ENCODE measurements around the gene HOXD10. TPM values are rescaled to one million over a fixed set of nuclear protein-coding genes. Genes with fewer than 3 reads are reported as not detected.
A peak's percentile ranks its signal among the peaks of the same experiment; 100 is the strongest.

HOXD10 gene
- total RNA-seq, 3 donors from 2014 or later, result 1.6 to 5.2 TPM; not detected in 1

- intact Hi-C loops (cut with DNase I; ENCODE audit: low total_unique reads), result no loop called here
- Histone ChIP-seq H3K27me3 (peaks cover 45 to 100% of the 10 kb centered on the region in 2 donors), H3K27ac (no peak overlapping the region), H3K4me1 (peaks cover 4 to 6% of the 10 kb centered on the region in 2 donors), H3K36me3 (no peaks in the 10 kb centered on the region), H3K4me3 (no peak overlapping the region), H3K9me3 (no peaks in the 10 kb centered on the region)
- TF ChIP-seq POLR2AphosphoS5 (IDR thresholded peaks at IDR 0.05) (no peak), POLR2A (IDR thresholded peaks at IDR 0.05) (no peak)
- TF ChIP-seq, protein P1, sequence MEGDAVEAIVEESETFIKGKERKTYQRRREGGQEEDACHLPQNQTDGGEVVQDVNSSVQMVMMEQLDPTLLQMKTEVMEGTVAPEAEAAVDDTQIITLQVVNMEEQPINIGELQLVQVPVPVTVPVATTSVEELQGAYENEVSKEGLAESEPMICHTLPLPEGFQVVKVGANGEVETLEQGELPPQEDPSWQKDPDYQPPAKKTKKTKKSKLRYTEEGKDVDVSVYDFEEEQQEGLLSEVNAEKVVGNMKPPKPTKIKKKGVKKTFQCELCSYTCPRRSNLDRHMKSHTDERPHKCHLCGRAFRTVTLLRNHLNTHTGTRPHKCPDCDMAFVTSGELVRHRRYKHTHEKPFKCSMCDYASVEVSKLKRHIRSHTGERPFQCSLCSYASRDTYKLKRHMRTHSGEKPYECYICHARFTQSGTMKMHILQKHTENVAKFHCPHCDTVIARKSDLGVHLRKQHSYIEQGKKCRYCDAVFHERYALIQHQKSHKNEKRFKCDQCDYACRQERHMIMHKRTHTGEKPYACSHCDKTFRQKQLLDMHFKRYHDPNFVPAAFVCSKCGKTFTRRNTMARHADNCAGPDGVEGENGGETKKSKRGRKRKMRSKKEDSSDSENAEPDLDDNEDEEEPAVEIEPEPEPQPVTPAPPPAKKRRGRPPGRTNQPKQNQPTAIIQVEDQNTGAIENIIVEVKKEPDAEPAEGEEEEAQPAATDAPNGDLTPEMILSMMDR (IDR thresholded peaks at IDR 0.05), result no peak
- no peak for DNase-seq (ENCODE audit: low spot score in 2 of 2)
Observed at GRCh38 chr2:176101842-176102241, 14.7 kb upstream of the HOXD10 start.

DNA sequence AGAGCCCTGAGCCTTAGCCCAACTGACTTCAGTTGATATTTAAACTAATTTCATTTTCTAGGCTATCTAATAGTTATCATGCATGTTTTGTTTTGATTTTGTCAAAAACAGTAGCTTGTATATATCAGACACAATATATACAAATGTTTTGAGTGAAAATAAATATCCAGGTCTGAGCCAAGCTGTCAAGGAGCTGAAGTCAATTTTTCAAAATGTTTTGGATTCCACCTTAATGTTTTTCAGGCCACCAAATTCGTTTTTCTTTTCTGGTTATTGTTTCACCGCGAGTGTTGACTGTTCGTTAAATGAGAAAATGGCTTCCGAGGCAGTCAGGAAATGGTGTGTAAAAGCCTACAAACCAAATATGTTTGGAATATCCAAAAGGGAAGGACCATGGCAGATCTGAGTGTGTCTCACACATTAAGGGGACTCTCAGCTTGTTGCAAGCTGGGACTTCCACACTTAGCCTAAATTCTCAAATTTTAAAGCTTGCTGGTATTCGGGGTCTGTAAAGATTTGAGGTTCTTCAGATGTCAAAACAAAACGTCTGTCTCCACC lies 14.2 kb upstream of the HOXD10 start:
- Histone ChIP-seq H3K4me1 (peaks cover 4 to 6% of the 10 kb centered on the region in 2 donors), H3K9me3 (no peaks in the 10 kb centered on the region), H3K4me3 (no peak overlapping the region), H3K27me3 (peaks cover 48 to 99% of the 10 kb centered on the region in 2 donors), H3K36me3 (no peaks in the 10 kb centered on the region), H3K27ac (no peak overlapping the region)
- intact Hi-C loops (cut with DNase I; ENCODE audit: low total_unique reads), result no loop called here
- DNase-seq (ENCODE audit: low spot score in 2 of 2), result no peak
- TF ChIP-seq POLR2A (IDR thresholded peaks at IDR 0.05) (no peak), POLR2AphosphoS5 (IDR thresholded peaks at IDR 0.05) (no peak)
- TF ChIP-seq, protein P1 (IDR thresholded peaks at IDR 0.05), result no peak

GRCh38 chr2:176103194-176103593 lies 13.4 kb upstream of the HOXD10 start:
- peaks cover 51 to 98% of the 10 kb centered on the region in 2 donors for H3K27me3 ChIP-seq
- H3K36me3 ChIP-seq, result no peaks in the 10 kb centered on the region
- intact Hi-C loops (cut with DNase I; ENCODE audit: low total_unique reads), result no loop called here
- no peak overlapping the region for H3K27ac ChIP-seq
- no peak overlapping the region for H3K4me3 ChIP-seq
- H3K9me3 ChIP-seq, result no peaks in the 10 kb centered on the region
- TF ChIP-seq, protein P1 (IDR thresholded peaks at IDR 0.05), result no peak
- no peak for TF ChIP-seq POLR2A (IDR thresholded peaks at IDR 0.05)
- no peak for TF ChIP-seq POLR2AphosphoS5 (IDR thresholded peaks at IDR 0.05)
- no peak for DNase-seq (ENCODE audit: low spot score in 2 of 2)
- peaks cover 4 to 6% of the 10 kb centered on the region in 2 donors for H3K4me1 ChIP-seq

DNA sequence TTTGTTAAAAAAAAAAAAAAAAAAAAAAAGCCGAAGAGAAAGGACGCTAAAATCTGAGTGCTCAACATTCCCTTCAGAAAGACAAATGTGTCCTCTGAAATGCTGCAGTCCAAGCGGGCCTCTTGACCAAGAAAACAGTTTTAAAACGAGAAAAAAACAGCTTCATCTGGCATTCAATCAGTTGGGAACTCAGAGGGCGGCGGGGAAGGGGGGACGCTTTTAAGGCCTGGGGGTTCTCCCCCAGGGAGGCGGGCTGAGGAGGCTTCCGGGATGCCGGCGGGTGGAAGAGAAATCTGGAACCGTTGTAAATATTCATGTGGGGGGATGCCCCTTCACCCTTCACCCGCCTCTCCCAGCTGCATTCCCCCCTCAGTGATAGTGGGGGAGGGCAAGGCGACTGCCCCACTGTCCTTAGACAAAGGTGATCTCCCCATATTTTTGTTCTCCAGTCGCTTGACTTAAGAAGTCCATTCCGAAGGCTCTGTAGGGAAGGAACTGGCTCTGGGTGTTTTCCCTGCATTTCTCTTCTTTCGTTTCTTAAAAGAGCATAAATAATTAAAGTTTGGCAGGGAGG lies 12.7 kb upstream of the HOXD10 start:
- H3K4me3 ChIP-seq, result peak overlapping the region in 1 of 3 donors; percentile 54
- peaks cover under 1 to 4% of the 10 kb centered on the region in 2 donors for H3K4me1 ChIP-seq

More for the DNA sequence above, 12.7 kb upstream of the HOXD10 start:
- DNase-seq (ENCODE audit: low spot score in 2 of 2), result no peak
- Histone ChIP-seq H3K27me3 (peaks cover 46 to 98% of the 10 kb centered on the region in 2 donors), H3K9me3 (no peaks in the 10 kb centered on the region), H3K27ac (no peak overlapping the region), H3K36me3 (no peaks in the 10 kb centered on the region)
- intact Hi-C loops (cut with DNase I; ENCODE audit: low total_unique reads), result no loop called here
- TF ChIP-seq, protein P1 (IDR thresholded peaks at IDR 0.05), result no peak
- no peak for TF ChIP-seq POLR2A (IDR thresholded peaks at IDR 0.05)
- no peak for TF ChIP-seq POLR2AphosphoS5 (IDR thresholded peaks at IDR 0.05)
